K562 (cell line): ENCODE results near the gene VENTX. TPM values are rescaled to one million over a fixed set of nuclear protein-coding genes. Genes with fewer than 3 reads are reported as not detected.

Source experiments
- ATAC-seq: fragments of 200-7000 bp; cut with Tn5 transposase; 3 replicates; pipeline ENCODE4 v1.9.1; 2020; ENCODE audit warnings: moderate library complexity
- BruUV-seq: library from RNA; stranded (reverse); fragments of 400-500 nt; replicated peaks from 2 replicates; lab custom pipeline; 2021; lab: Mats Ljungman, UMichigan
- CTCF ChIA-PET: fragments of 300-600 bp; formaldehyde crosslinking; extraction: SDS; loops from one replicate; lab custom pipeline; 2021; ENCODE audit warnings: low intra/inter-chr PET ratio; lab: Yijun Ruan, JAX
- POLR2A ChIA-PET: fragments of 300-600, 350-650 bp; sonication (Branson Sonifier 250); formaldehyde crosslinking; extraction: SDS; loops from one replicate; lab custom pipeline; 2021; ENCODE audit warnings: antibody characterized with exemption, inconsistent platforms; lab: Yijun Ruan, JAX
- DNase-seq, 4 experiments: peaks; one replicate each; pipeline versions ENCODE4 v3.0.0 to v3.0.0-alpha.2; 2011 to 2018; ENCODE audit warnings: low spot score in 3 of 4, mixed read lengths in 3 of 4; ENCODE audit errors: extremely low read depth in 1 of 4
- FAIRE-seq: peaks from 2 replicates; lab custom pipeline; 2011; peaks lifted over from hg19 to GRCh38; lab: Jason Lieb, UNC
- H2AFZ ChIP-seq: 2 replicates; pipeline ENCODE4 v1.6.0; 2011; ENCODE audit warnings: low read depth, low read length, control low read depth, inconsistent platforms
- H3K27ac ChIP-seq: fragments of 200-600 bp; 3 replicates; pipeline ENCODE4 v1.8.0; 2011; ENCODE audit warnings: low read depth, mild to moderate bottlenecking, control low read depth, inconsistent platforms, low read length, moderate library complexity, mixed read lengths; ENCODE audit errors: extremely low read depth
- H3K27me3 ChIP-seq, 2 experiments: fragments of 300-600 bp in 1 of 2; 2 replicates in 1 of 2; 3 replicates in 1 of 2; pipeline versions ENCODE4 v1.6.0 to v1.8.0; 2011; ENCODE audit warnings: inconsistent platforms in 2 of 2, low read length in 2 of 2, mild to moderate bottlenecking in 1 of 2, mixed read lengths in 1 of 2, moderate library complexity in 1 of 2; ENCODE audit not compliant: control insufficient read depth in 2 of 2, insufficient read depth in 2 of 2
- H3K36me3 ChIP-seq: fragments of 300-600 bp; 3 replicates; pipeline ENCODE4 v1.8.0; 2011; ENCODE audit warnings: mild to moderate bottlenecking, low read length, inconsistent platforms; ENCODE audit not compliant: control insufficient read depth, insufficient read depth
- H3K4me1 ChIP-seq, 2 experiments: fragments of 200-600 bp in 1 of 2; replicated peaks in 1 of 2; 2 replicates in 1 of 2; 3 replicates in 1 of 2; pipeline versions ENCODE4 v1.5.1 to v1.8.0; 2011; ENCODE audit warnings: inconsistent platforms in 2 of 2, low read length in 2 of 2, mild to moderate bottlenecking in 1 of 2, mixed read lengths in 1 of 2, moderate library complexity in 1 of 2; ENCODE audit not compliant: control insufficient read depth in 2 of 2, insufficient read depth in 2 of 2
- H3K4me2 ChIP-seq: 2 replicates; pipeline ENCODE4 v1.6.1; 2011; ENCODE audit warnings: low read length, control low read depth, inconsistent platforms, mixed read lengths; ENCODE audit not compliant: insufficient read depth
- H3K4me3 ChIP-seq: fragments of 200-600 bp; sonication (generic), shearing (Covaris generic); 2 replicates; pipeline ENCODE4 v1.5.1; 2016; ENCODE audit warnings: control low read depth, inconsistent platforms
- H3K79me2 ChIP-seq: fragments of 200-600 bp; 3 replicates; pipeline ENCODE4 v1.8.0; 2011; ENCODE audit warnings: low read length, inconsistent platforms; ENCODE audit not compliant: control insufficient read depth, insufficient read depth
- H3K9ac ChIP-seq, 2 experiments: 2 replicates each; pipeline versions ENCODE4 v1.6.0 to v1.6.1; 2011; ENCODE audit warnings: low read depth in 2 of 2, low read length in 2 of 2, control low read depth in 1 of 2, inconsistent platforms in 1 of 2, mild to moderate bottlenecking in 1 of 2, mixed read lengths in 1 of 2; ENCODE audit not compliant: insufficient read depth in 1 of 2
- H3K9me1 ChIP-seq: one replicate; pipeline ENCODE4 v1.6.0; 2011; ENCODE audit warnings: inconsistent platforms, mild to moderate bottlenecking, low read length, moderate library complexity; ENCODE audit not compliant: control insufficient read depth, insufficient read depth
- H3K9me3 ChIP-seq: replicated peaks from 2 replicates; pipeline ENCODE4 v1.5.1; 2011; ENCODE audit warnings: low read depth, low read length, inconsistent platforms; ENCODE audit not compliant: control insufficient read depth, insufficient read depth
- H4K20me1 ChIP-seq: replicated peaks from 2 replicates; pipeline ENCODE4 v1.6.1; 2011; ENCODE audit warnings: low read length, inconsistent platforms, mixed read lengths; ENCODE audit not compliant: control insufficient read depth, insufficient read depth
- BHLHE40 ChIP-seq: IDR thresholded peaks from 2 replicates; pipeline ENCODE4 v1.6.1; 2011; ENCODE audit warnings: low read length, improper control_type of control experiment
- CXXC5 ChIP-seq: fragments of 250-450 bp; sonication (Bioruptor Pico); IDR thresholded peaks from 2 replicates; pipeline ENCODE4 v1.8.0; 2022; ENCODE audit warnings: inconsistent platforms, mild to moderate bottlenecking, moderate library complexity
- E2F1 ChIP-seq: sonication (generic); formaldehyde crosslinking; IDR thresholded peaks from 2 replicates; pipeline ENCODE4 v1.8.1; 2023; ENCODE audit warnings: mild to moderate bottlenecking, missing genetic modification reagents, moderate library complexity
- HDAC3 ChIP-seq: fragments of 450-650 bp; IDR thresholded peaks from 2 replicates; pipeline ENCODE4 v1.6.1; 2018; ENCODE audit warnings: borderline replicate concordance, mild to moderate bottlenecking, moderate library complexity; ENCODE audit not compliant: partially characterized antibody
- KLF10 ChIP-seq: fragments of 250-450 bp; sonication (Bioruptor Pico); IDR thresholded peaks from 2 replicates; pipeline ENCODE4 v1.6.1; 2021; ENCODE audit warnings: matching md5 sums
- MXI1 ChIP-seq: IDR thresholded peaks from 2 replicates; pipeline ENCODE4 v1.6.1; 2011; ENCODE audit warnings: low read depth, mild to moderate bottlenecking, improper control_type of control experiment, low read length
- NBN ChIP-seq: fragments of 450-650 bp; IDR thresholded peaks from 2 replicates; pipeline ENCODE4 v1.6.1; 2016; ENCODE audit warnings: low read depth, mild to moderate bottlenecking
- NFE2L1 ChIP-seq: fragments of 450-650 bp; IDR thresholded peaks from 2 replicates; pipeline ENCODE4 v1.6.1; 2016; ENCODE audit warnings: missing genetic modification characterization, low read depth, mild to moderate bottlenecking, missing compliant biosample characterization, moderate library complexity, borderline replicate concordance
- PHF8 ChIP-seq: fragments of 200-600 bp; sonication (generic); IDR thresholded peaks from 2 replicates; pipeline ENCODE4 v1.6.1; 2012; ENCODE audit warnings: mixed run types, mild to moderate bottlenecking, inconsistent platforms, low read length, moderate library complexity, borderline replicate concordance
- PRPF4 ChIP-seq: fragments of 200-400 bp; formaldehyde crosslinking; IDR thresholded peaks from one replicate; pipeline ENCODE4 v1.6.1; 2017; ENCODE audit warnings: low read length, low read depth, mild to moderate bottlenecking; ENCODE audit not compliant: insufficient read depth, poor library complexity, severe bottlenecking
- RAD21 ChIP-seq, 2 experiments: fragments of 250-450 bp in 1 of 2; fragments of 450-650 bp in 1 of 2; sonication (Bioruptor Pico) in 1 of 2; formaldehyde crosslinking in 1 of 2; IDR thresholded peaks in 1 of 2; conservative IDR thresholded peaks in 1 of 2; 2 replicates each; pipeline versions ENCODE4 v1.4.0 to v1.8.0; 2020 to 2022; ENCODE audit warnings: mild to moderate bottlenecking in 2 of 2, moderate library complexity in 1 of 2
- RBM22 ChIP-seq: fragments of 200-400 bp; formaldehyde crosslinking; IDR thresholded peaks from 2 replicates; pipeline ENCODE4 v1.6.1; 2018; ENCODE audit warnings: low read length, low read depth; ENCODE audit not compliant: poor library complexity, severe bottlenecking
- RCOR1 ChIP-seq, 2 experiments: IDR thresholded peaks; 2 replicates each; pipeline ENCODE4 v1.6.1; 2012; ENCODE audit warnings: low read depth in 2 of 2, low read length in 2 of 2, borderline replicate concordance in 1 of 2, improper control_type of control experiment in 1 of 2
- TAF15 ChIP-seq: fragments of 200-400 bp; formaldehyde crosslinking; IDR thresholded peaks from 2 replicates; pipeline ENCODE4 v1.6.1; 2017; ENCODE audit warnings: mild to moderate bottlenecking, low read depth, low read length, moderate library complexity
- ZNF217 ChIP-seq: sonication (generic); formaldehyde crosslinking; IDR thresholded peaks from 2 replicates; pipeline ENCODE4 v1.8.0; 2022; ENCODE audit warnings: mild to moderate bottlenecking, missing genetic modification reagents
- WGBS: fragments of 100-300 bp; shearing (Covaris generic); methylation state at CpG from one replicate; pipeline ENCODE4 v1.1.6; 2016; ENCODE audit warnings: low coverage, mixed read lengths; ENCODE audit not compliant: insufficient coverage; ENCODE audit errors: missing lambda C conversion rate; 5-methylcytosine and 5-hydroxymethylcytosine counted together
- in situ Hi-C: fragments of 300-500 bp; cut with MboI; formaldehyde crosslinking; loops from 4 replicates; pipeline ENCODE4 v1.15.0; 2018; ENCODE audit warnings: inconsistent platforms, mixed read lengths
- intact Hi-C: fragments of 100-400 bp; cut with micrococcal nuclease; formaldehyde crosslinking; loops from 2 replicates; pipeline ENCODE4 v1.14.2; 2022
- polyA plus RNA-seq, 8 experiments: library from polyadenylated mRNA; depleted of rRNA in 4 of 8; stranded (reverse) in 5 of 8; unstranded in 3 of 8; fragments of >200 nt; fragmentation: Nextera tagmentation in 2 of 8; fragmentation: Illumina TruSeq in 1 of 8; extraction: Ambion mirVana in 2 of 8; extraction: Trizol in 1 of 8; gene quantifications; 2 replicates each; pipeline versions ENCODE4 v1.2.1 to v1.2.3, GENCODE V29; 2011 to 2014; ENCODE audit warnings: inconsistent platforms in 1 of 8, missing spikeins in 1 of 8
- total RNA-seq, 7 experiments: library from RNA; depleted of rRNA in 6 of 7; stranded (reverse); fragments of >200 nt in 6 of 7; fragmentation: Illumina TruSeq in 2 of 7; extraction: Trizol in 2 of 7; gene quantifications; 2 replicates each; pipeline versions ENCODE4 v1.2.1 to v1.2.3, GENCODE V29; 2011 to 2021; ENCODE audit warnings: low replicate concordance in 1 of 7
- TF ChIP-seq, protein P1 (sequence below), 2 experiments: fragments of 450-650 bp in 1 of 2; sonication (generic) in 1 of 2; formaldehyde crosslinking in 1 of 2; IDR thresholded peaks in 1 of 2; conservative IDR thresholded peaks in 1 of 2; 2 replicates each; pipeline versions ENCODE4 v1.6.1 to v1.8.1; 2016 to 2023; ENCODE audit warnings: mild to moderate bottlenecking in 2 of 2, moderate library complexity in 2 of 2, inconsistent platforms in 1 of 2, missing genetic modification reagents in 1 of 2

The VENTX gene
- total and polyA plus RNA-seq, 9 of the 15 experiments (the other 6 are each of a cell fraction or from before 2014, with no cell fraction given), result 0.07 to 0.70 (median 0.20) TPM; not detected in 1

DNA sequence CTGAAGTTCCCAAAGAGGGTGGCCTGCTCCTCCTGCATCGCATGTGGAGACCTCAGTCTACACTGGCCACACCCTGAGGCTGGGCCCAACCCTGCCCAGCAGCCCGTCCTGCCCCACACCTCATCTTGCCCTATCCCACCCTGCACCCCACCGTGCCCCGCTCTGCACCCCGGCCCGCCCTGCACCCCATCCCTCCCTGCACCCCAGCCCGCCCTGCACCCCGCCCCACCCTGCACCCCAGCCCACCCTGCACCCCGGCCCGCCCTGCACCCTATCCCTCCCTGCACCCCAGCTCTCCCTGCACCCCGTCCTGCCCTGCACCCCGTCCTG lies 14.5 kb downstream of the VENTX start:
- POLR2A ChIA-PET, result no interaction called here
- no peak for DNase-seq
- H3K27me3 ChIP-seq, result no peaks in the 10 kb centered on the region; a peak in 1 of 5 replicates
- H3K36me3 ChIP-seq, result no peaks in the 10 kb centered on the region
- TF ChIP-seq E2F1 (CRISPR knock-in tag), result no peak
- no peak for TF ChIP-seq KLF10 (CRISPR knock-in tag)
- TF ChIP-seq, protein P1, sequence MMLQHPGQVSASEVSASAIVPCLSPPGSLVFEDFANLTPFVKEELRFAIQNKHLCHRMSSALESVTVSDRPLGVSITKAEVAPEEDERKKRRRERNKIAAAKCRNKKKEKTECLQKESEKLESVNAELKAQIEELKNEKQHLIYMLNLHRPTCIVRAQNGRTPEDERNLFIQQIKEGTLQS (IDR thresholded peaks at IDR 0.05), result no peak
- TF ChIP-seq, protein P1 (CRISPR knock-in tag; conservative IDR thresholded peaks at IDR 0.05), result no peak
- no peak for TF ChIP-seq RAD21 (CRISPR knock-in tag; conservative IDR thresholded peaks at IDR 0.05 in 1 of 2, IDR thresholded peaks at IDR 0.05 in 1 of 2)
- no peak for TF ChIP-seq RBM22
- no peak for TF ChIP-seq TAF15
- TF ChIP-seq NFE2L1, result no peak
- no peak for TF ChIP-seq NBN
- no peak for TF ChIP-seq MXI1
- no peak for TF ChIP-seq PHF8
- TF ChIP-seq HDAC3, result no peak
- TF ChIP-seq CXXC5 (CRISPR knock-in tag), result no peak
- no peak for TF ChIP-seq ZNF217 (CRISPR knock-in tag)
- TF ChIP-seq PRPF4, result no peak
- no peak for TF ChIP-seq BHLHE40
- TF ChIP-seq RCOR1 (IDR thresholded peaks at IDR 0.05; ENCODE audit: borderline replicate concordance in 1 of 2, low read depth in 2 of 2, low read length in 2 of 2), result no peak
- in situ Hi-C loops (no loop called here), intact Hi-C loops (no loop called here)
- no peak for FAIRE-seq
- H3K4me1 ChIP-seq, result peaks cover 15 to 66% of the 10 kb centered on the region in 2 experiments; a peak in 4 of 5 replicates
- no peaks in the 10 kb centered on the region for H4K20me1 ChIP-seq
- no peaks in the 10 kb centered on the region for H3K79me2 ChIP-seq
- no peak overlapping the region for H3K27ac ChIP-seq
- no peak overlapping the region for H3K4me2 ChIP-seq
- H3K9me1 ChIP-seq, result no peaks in the 10 kb centered on the region
- CTCF ChIA-PET, result no interaction called here
- no peak overlapping the region for H3K4me3 ChIP-seq
- WGBS, result no CpG with 5 or more reads among the region's 12 CpGs
- H2AFZ ChIP-seq, result no peak overlapping the region
- H3K9me3 ChIP-seq, result no peaks in the 10 kb centered on the region
- no peak for ATAC-seq
- BruUV-seq, result no TSS peak
- no peak overlapping the region for H3K9ac ChIP-seq
